ENCODE data around the gene NRXN3.

DNA sequence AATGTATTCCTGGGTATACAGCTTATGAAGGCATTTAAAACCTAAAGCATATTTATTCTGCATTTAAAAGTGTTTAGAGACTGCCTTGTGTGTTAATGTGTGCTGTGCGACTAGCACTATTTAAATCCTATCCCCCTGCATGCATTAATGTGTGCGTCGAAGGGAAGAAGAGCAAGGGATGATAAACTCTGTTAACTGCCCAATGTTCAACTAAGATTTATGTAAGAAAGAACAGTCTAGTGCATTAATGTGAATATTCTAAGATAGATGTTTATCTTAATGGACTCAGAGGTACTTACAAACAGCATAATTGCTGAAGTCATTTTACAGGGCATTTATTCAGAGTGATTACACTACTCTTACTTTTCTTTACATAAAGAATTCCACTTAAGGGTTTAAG, 1616.3 kb downstream of the NRXN3 start:
- TF ChIP-seq, protein P1, sequence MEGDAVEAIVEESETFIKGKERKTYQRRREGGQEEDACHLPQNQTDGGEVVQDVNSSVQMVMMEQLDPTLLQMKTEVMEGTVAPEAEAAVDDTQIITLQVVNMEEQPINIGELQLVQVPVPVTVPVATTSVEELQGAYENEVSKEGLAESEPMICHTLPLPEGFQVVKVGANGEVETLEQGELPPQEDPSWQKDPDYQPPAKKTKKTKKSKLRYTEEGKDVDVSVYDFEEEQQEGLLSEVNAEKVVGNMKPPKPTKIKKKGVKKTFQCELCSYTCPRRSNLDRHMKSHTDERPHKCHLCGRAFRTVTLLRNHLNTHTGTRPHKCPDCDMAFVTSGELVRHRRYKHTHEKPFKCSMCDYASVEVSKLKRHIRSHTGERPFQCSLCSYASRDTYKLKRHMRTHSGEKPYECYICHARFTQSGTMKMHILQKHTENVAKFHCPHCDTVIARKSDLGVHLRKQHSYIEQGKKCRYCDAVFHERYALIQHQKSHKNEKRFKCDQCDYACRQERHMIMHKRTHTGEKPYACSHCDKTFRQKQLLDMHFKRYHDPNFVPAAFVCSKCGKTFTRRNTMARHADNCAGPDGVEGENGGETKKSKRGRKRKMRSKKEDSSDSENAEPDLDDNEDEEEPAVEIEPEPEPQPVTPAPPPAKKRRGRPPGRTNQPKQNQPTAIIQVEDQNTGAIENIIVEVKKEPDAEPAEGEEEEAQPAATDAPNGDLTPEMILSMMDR (conservative IDR thresholded peaks at IDR 0.05), result no peak
- no peak for TF ChIP-seq EZH2 (IDR thresholded peaks at IDR 0.05; ENCODE audit: low read depth)

All from PC-9 (cell line).